CD4-positive, alpha-beta T cell (primary cell): ENCODE results near the gene ZC3H7A. TPM values are rescaled to one million over a fixed set of nuclear protein-coding genes. Genes with fewer than 3 reads are reported as not detected.

Experiments used
- ATAC-seq: fragments of 200-7000 bp; cut with Tn5 transposase; one replicate; pipeline ENCODE4 v1.10.0; 2022; ENCODE audit warnings: mild to moderate bottlenecking; ENCODE audit not compliant: poor library complexity
- CTCF ChIA-PET: fragments of 350-600 bp; sonication (Branson Sonifier 250); formaldehyde crosslinking; loops from one replicate; lab custom pipeline; 2021; ENCODE audit warnings: antibody characterized with exemption, inconsistent platforms; lab: Charles Lee
- POLR2A ChIA-PET: fragments of 350-600 bp; sonication (Branson Sonifier 250); formaldehyde crosslinking; loops from one replicate; lab custom pipeline; 2021; ENCODE audit warnings: antibody characterized with exemption, inconsistent platforms; lab: Charles Lee
- DNase-seq, 14 experiments: peaks; one replicate each; pipeline ENCODE4 v3.0.0-alpha.2; 2013 to 2020; ENCODE audit warnings: mixed read lengths in 2 of 14
- H3K27ac ChIP-seq, 2 donors: one replicate each; pipeline versions ENCODE4 v1.5.1 to v1.7.0; 2013; ENCODE audit warnings: low read length in 2 of 2, low read depth in 1 of 2, mild to moderate bottlenecking in 1 of 2
- H3K27me3 ChIP-seq, 2 experiments: 1 replicate in 1 of 2; 2 replicates in 1 of 2; pipeline versions ENCODE4 v1.6.1 to v1.7.0; 2013; ENCODE audit warnings: low read length in 2 of 2, control low read depth in 1 of 2, mild to moderate bottlenecking in 1 of 2, moderate library complexity in 1 of 2; ENCODE audit not compliant: insufficient read depth in 2 of 2, control insufficient read depth in 1 of 2
- H3K36me3 ChIP-seq: one replicate; pipeline ENCODE4 v1.6.1; 2013; ENCODE audit warnings: low read length, control low read depth; ENCODE audit not compliant: insufficient read depth
- H3K4me1 ChIP-seq: one replicate; pipeline ENCODE4 v1.6.1; 2013; ENCODE audit warnings: low read length, control low read depth; ENCODE audit not compliant: insufficient read depth
- H3K4me3 ChIP-seq: one replicate; pipeline ENCODE4 v1.5.1; 2013; ENCODE audit warnings: mild to moderate bottlenecking, low read length, moderate library complexity
- H3K9me3 ChIP-seq, 2 experiments: 1 replicate in 1 of 2; 2 replicates in 1 of 2; pipeline versions ENCODE4 v1.6.1 to v1.7.0; 2013; ENCODE audit warnings: low read length in 2 of 2, mild to moderate bottlenecking in 2 of 2, control low read depth in 1 of 2, moderate library complexity in 1 of 2; ENCODE audit not compliant: control insufficient read depth in 1 of 2, insufficient read depth in 1 of 2
- H3K27ac Mint-ChIP-seq: one replicate; pipeline ENCODE4 v1.8.0; 2020; ENCODE audit warnings: mixed read lengths
- H3K27me3 Mint-ChIP-seq: one replicate; pipeline ENCODE4 v1.8.0; 2021; ENCODE audit warnings: mixed read lengths
- H3K36me3 Mint-ChIP-seq: one replicate; pipeline ENCODE4 v1.8.0; 2021; ENCODE audit warnings: low read depth, mixed read lengths
- H3K4me1 Mint-ChIP-seq: one replicate; pipeline ENCODE4 v1.8.0; 2021; ENCODE audit warnings: low read depth, mixed read lengths
- H3K4me3 Mint-ChIP-seq: one replicate; pipeline ENCODE4 v1.8.0; 2020; ENCODE audit warnings: mild to moderate bottlenecking, mixed read lengths
- H3K9me3 Mint-ChIP-seq: one replicate; pipeline ENCODE4 v1.8.0; 2020; ENCODE audit warnings: mixed read lengths
- intact Hi-C, 2 experiments: fragments of 100-400 bp; cut with DNase I in 1 of 2; cut with micrococcal nuclease in 1 of 2; formaldehyde crosslinking; loops; one replicate each; pipeline versions ENCODE4 v1.15.1 to v1.9.0; 2023 to 2025; cut with DNase I, micrococcal nuclease
- total RNA-seq, 174 experiments: library from RNA in 2 of 174; stranded (reverse) in 2 of 174; gene quantifications; one replicate each; pipeline ENCODE4 v1.2.3 and lab custom pipeline; 2021 to 2026
- TF ChIP-seq, protein P1 (sequence below): fragments of 200-600 bp; IDR thresholded peaks from one replicate; pipeline ENCODE4 v1.8.0; 2022; ENCODE audit warnings: antibody characterized with exemption, mild to moderate bottlenecking

Gene ZC3H7A
- total RNA-seq, 2 experiments from 2014 or later = 131 to 143 TPM

DNA sequence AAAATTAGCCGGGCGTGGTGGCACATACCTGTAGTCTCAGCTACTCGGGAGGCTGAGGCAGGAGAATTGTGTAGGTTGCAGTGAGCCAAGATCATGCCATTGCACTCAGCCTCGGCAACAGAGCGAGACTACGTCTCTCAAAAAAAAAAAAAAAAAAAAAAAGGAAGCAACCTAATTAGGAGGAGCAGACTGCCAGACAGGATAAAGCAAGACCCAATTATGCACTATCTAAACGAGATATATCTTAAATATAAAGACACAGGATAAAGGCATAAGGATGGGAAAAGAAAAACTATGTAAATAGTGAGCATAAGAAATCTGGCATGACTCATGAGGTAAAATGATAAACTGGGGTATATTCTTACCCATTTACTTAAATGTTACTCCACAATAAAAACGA is 59.3 kb downstream of the ZC3H7A start:
- no peaks in the 10 kb centered on the region for H3K27me3 ChIP-seq
- no peak for DNase-seq
- no peaks in the 10 kb centered on the region for H3K27me3 Mint-ChIP-seq
- ChIA-PET CTCF (interaction anchor here (0.7 to 0.8 kb wide), 2 partner anchors 60 to 136 kb away, joined by 3 read pairs; partner anchors contain the start of gene ZC3H7A), POLR2A (interaction anchor here (0.9 kb wide), 1 partner anchor 59 kb away, joined by 3 read pairs; the partner anchor contains the start of gene ZC3H7A)
- ATAC-seq = no peak
- peaks cover 40% of the 10 kb centered on the region for H3K4me1 ChIP-seq
- TF ChIP-seq, protein P1, sequence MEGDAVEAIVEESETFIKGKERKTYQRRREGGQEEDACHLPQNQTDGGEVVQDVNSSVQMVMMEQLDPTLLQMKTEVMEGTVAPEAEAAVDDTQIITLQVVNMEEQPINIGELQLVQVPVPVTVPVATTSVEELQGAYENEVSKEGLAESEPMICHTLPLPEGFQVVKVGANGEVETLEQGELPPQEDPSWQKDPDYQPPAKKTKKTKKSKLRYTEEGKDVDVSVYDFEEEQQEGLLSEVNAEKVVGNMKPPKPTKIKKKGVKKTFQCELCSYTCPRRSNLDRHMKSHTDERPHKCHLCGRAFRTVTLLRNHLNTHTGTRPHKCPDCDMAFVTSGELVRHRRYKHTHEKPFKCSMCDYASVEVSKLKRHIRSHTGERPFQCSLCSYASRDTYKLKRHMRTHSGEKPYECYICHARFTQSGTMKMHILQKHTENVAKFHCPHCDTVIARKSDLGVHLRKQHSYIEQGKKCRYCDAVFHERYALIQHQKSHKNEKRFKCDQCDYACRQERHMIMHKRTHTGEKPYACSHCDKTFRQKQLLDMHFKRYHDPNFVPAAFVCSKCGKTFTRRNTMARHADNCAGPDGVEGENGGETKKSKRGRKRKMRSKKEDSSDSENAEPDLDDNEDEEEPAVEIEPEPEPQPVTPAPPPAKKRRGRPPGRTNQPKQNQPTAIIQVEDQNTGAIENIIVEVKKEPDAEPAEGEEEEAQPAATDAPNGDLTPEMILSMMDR = no peak
- peaks cover 69% of the 10 kb centered on the region for H3K36me3 Mint-ChIP-seq
- peak overlapping the region; percentile 71 for H3K4me3 Mint-ChIP-seq
- intact Hi-C loops = loop anchor here in 1 of 2 experiments (5.0 kb wide), 1 partner anchor 240 kb away; the partner anchor contains the start of gene SNX29
- H3K9me3 ChIP-seq = no peaks in the 10 kb centered on the region
- H3K4me1 Mint-ChIP-seq = peaks cover 74% of the 10 kb centered on the region
- no peak overlapping the region for H3K27ac Mint-ChIP-seq
- no peaks in the 10 kb centered on the region for H3K9me3 Mint-ChIP-seq
- peaks cover 50% of the 10 kb centered on the region for H3K36me3 ChIP-seq
- H3K4me3 ChIP-seq = no peak overlapping the region
- H3K27ac ChIP-seq = no peak overlapping the region

DNA sequence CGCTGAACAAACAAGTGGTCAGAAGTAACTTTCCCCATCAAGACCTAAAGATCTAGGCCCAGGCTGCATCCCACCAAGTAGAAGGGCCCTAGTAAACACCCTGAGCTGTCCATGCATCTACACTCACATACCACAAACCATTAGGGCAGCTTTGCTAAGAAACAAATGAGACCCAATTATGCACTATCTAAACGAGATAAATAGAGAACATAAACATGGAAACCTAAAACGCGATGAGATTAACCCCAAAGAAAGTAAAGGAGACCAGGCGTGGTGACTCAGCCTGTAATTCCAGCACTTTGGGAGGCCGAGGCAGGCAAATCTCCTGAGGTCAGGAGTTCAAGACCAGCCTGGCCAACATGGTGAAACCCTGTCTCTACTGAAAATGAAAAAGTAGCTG is 60.2 kb downstream of the ZC3H7A start:
- CTCF ChIA-PET = no interaction called here
- H3K36me3 ChIP-seq = peaks cover 58% of the 10 kb centered on the region
- peaks cover 37% of the 10 kb centered on the region for H3K4me1 ChIP-seq
- intact Hi-C loops = loop anchor here in 1 of 2 experiments (5.0 kb wide), 1 partner anchor 240 kb away; the partner anchor contains the start of gene SNX29
- TF ChIP-seq, protein P1 = no peak
- Mint-ChIP-seq H3K27ac (no peak overlapping the region), H3K4me3 (no peak overlapping the region), H3K27me3 (no peaks in the 10 kb centered on the region), H3K4me1 (peaks cover 76% of the 10 kb centered on the region), H3K9me3 (no peaks in the 10 kb centered on the region), H3K36me3 (peaks cover 74% of the 10 kb centered on the region)
- H3K27ac ChIP-seq = no peak overlapping the region
- POLR2A ChIA-PET = interaction anchor here (0.9 kb wide), 1 partner anchor 60 kb away, joined by 3 read pairs; the partner anchor contains the start of gene ZC3H7A
- H3K27me3 ChIP-seq = no peaks in the 10 kb centered on the region
- DNase-seq (no peak), ATAC-seq (no peak)
- H3K9me3 ChIP-seq = no peaks in the 10 kb centered on the region
- no peak overlapping the region for H3K4me3 ChIP-seq

DNA sequence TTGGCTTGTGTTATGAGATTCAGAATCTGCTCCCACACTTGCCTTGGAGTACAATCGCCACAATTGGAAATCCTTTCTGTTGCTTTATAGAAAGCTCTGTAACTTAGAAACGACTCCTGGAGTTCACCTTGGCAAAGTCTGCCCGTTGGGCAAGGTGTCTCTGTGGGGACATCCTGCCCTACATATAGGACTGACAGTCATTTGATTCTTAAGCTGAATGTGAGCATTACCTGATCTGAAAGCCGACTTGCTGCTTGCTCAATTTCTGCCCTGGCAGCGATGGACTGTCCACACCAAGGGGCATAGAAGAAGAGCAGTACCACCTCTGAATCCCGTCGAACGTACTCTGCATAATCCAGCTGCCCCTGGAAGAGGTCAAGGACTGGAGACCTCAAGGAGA is 61.3 kb downstream of the ZC3H7A start:
- Histone ChIP-seq H3K27ac (no peak overlapping the region), H3K4me3 (no peak overlapping the region), H3K9me3 (no peaks in the 10 kb centered on the region), H3K27me3 (no peaks in the 10 kb centered on the region), H3K36me3 (peaks cover 69% of the 10 kb centered on the region), H3K4me1 (peaks cover 26% of the 10 kb centered on the region)
- Mint-ChIP-seq H3K27me3 (no peaks in the 10 kb centered on the region), H3K4me3 (no peak overlapping the region), H3K36me3 (peaks cover 79% of the 10 kb centered on the region), H3K4me1 (peaks cover 74% of the 10 kb centered on the region), H3K9me3 (no peaks in the 10 kb centered on the region), H3K27ac (no peak overlapping the region)
- DNase-seq (no peak), ATAC-seq (no peak)
- TF ChIP-seq, protein P1 = no peak
- CTCF ChIA-PET = no interaction called here
- POLR2A ChIA-PET = no interaction called here
- intact Hi-C loops = loop anchor here in 1 of 2 experiments (5.0 kb wide), 1 partner anchor 242 kb away; the partner anchor contains the start of gene SNX29
